CD14-positive monocyte (primary cell): ENCODE data around the gene TRIAP1. TPM values are rescaled to one million over a fixed set of nuclear protein-coding genes. Genes with fewer than 3 reads are reported as not detected.

Experiments used
- DNase-seq, 3 donors: peaks; one replicate each; pipeline ENCODE4 v3.0.0-alpha.2; 2011 to 2022
- H2AFZ ChIP-seq: 2 replicates; pipeline ENCODE4 v1.6.0; 2012; ENCODE audit warnings: mild to moderate bottlenecking, low read depth, low read length, inconsistent platforms; ENCODE audit not compliant: insufficient read depth, poor library complexity, severe bottlenecking
- H3K27ac ChIP-seq, 2 donors: 1 replicate in 1 of 2; 2 replicates in 1 of 2; pipeline ENCODE4 v1.5.1; 2012 to 2013; ENCODE audit warnings: low read length in 2 of 2, control low read depth in 1 of 2, inconsistent platforms in 1 of 2, low read depth in 1 of 2, mild to moderate bottlenecking in 1 of 2
- H3K27me3 ChIP-seq, 2 donors: one replicate each; pipeline versions ENCODE4 v1.6.0 to v1.6.1; 2011 to 2013; ENCODE audit warnings: low read length in 2 of 2; ENCODE audit not compliant: control insufficient read depth in 2 of 2, insufficient read depth in 2 of 2
- H3K36me3 ChIP-seq, 2 donors: replicated peaks in 1 of 2; 1 replicate in 1 of 2; 2 replicates in 1 of 2; pipeline versions ENCODE4 v1.5.1 to v1.6.1; 2012 to 2013; ENCODE audit warnings: low read length in 2 of 2, control low read depth in 1 of 2, inconsistent platforms in 1 of 2, mild to moderate bottlenecking in 1 of 2; ENCODE audit not compliant: insufficient read depth in 2 of 2, control insufficient read depth in 1 of 2
- H3K4me1 ChIP-seq, 2 donors: 1 replicate in 1 of 2; 2 replicates in 1 of 2; pipeline versions ENCODE4 v1.5.1 to v1.6.1; 2012 to 2013; ENCODE audit warnings: low read length in 2 of 2, control low read depth in 1 of 2, inconsistent platforms in 1 of 2, mild to moderate bottlenecking in 1 of 2, moderate library complexity in 1 of 2; ENCODE audit not compliant: insufficient read depth in 2 of 2, control insufficient read depth in 1 of 2
- H3K4me2 ChIP-seq: replicated peaks from 2 replicates; pipeline ENCODE3; 2012; ENCODE audit warnings: low read length, moderate library complexity, mild to moderate bottlenecking; ENCODE audit not compliant: poor library complexity, severe bottlenecking; ENCODE audit errors: extremely low read depth
- H3K4me3 ChIP-seq, 3 experiments: fragments of 200-600 bp in 1 of 3; sonication (generic) in 1 of 3; replicated peaks in 1 of 3; 1 replicate in 2 of 3; 2 replicates in 1 of 3; pipeline ENCODE4 v1.5.1; 2011 to 2013; ENCODE audit warnings: low read length in 3 of 3, mild to moderate bottlenecking in 3 of 3, control low read depth in 2 of 3, low read depth in 2 of 3, inconsistent platforms in 1 of 3, moderate library complexity in 1 of 3
- H3K79me2 ChIP-seq: 2 replicates; pipeline ENCODE4 v1.6.0; 2012; ENCODE audit warnings: mild to moderate bottlenecking, control low read depth, inconsistent platforms, low read length, moderate library complexity; ENCODE audit not compliant: insufficient read depth
- H3K9ac ChIP-seq: 2 replicates; pipeline ENCODE4 v1.6.0; 2017; ENCODE audit warnings: low read length, mild to moderate bottlenecking; ENCODE audit not compliant: insufficient read depth, poor library complexity, severe bottlenecking
- H3K9me3 ChIP-seq, 2 donors: replicated peaks in 1 of 2; 1 replicate in 1 of 2; 2 replicates in 1 of 2; pipeline versions ENCODE4 v1.5.1 to v1.6.1; 2012 to 2013; ENCODE audit warnings: low read length in 2 of 2, control low read depth in 1 of 2; ENCODE audit not compliant: control insufficient read depth in 1 of 2, insufficient read depth in 1 of 2
- H4K20me1 ChIP-seq: 2 replicates; pipeline ENCODE4 v1.6.0; 2012; ENCODE audit warnings: mild to moderate bottlenecking, low read length, control low read depth, moderate library complexity; ENCODE audit not compliant: insufficient read depth
- H3K27ac Mint-ChIP-seq, 7 donors: one replicate each; pipeline ENCODE4 v1.8.0; 2020; ENCODE audit warnings: mild to moderate bottlenecking in 7 of 7, mixed read lengths in 7 of 7, moderate library complexity in 6 of 7, inconsistent platforms in 2 of 7
- H3K27me3 Mint-ChIP-seq, 3 donors: one replicate each; pipeline ENCODE4 v1.8.0; 2021 to 2022; ENCODE audit warnings: low read depth in 3 of 3, mild to moderate bottlenecking in 3 of 3, mixed read lengths in 3 of 3, moderate library complexity in 3 of 3, inconsistent platforms in 1 of 3
- H3K36me3 Mint-ChIP-seq, 2 donors: one replicate each; pipeline ENCODE4 v1.8.0; 2020; ENCODE audit warnings: mixed read lengths in 2 of 2, inconsistent platforms in 1 of 2, mild to moderate bottlenecking in 1 of 2
- H3K4me1 Mint-ChIP-seq: one replicate; pipeline ENCODE4 v1.8.0; 2020; ENCODE audit warnings: mild to moderate bottlenecking, mixed read lengths
- H3K4me3 Mint-ChIP-seq, 2 donors: one replicate each; pipeline ENCODE4 v1.8.0; 2020; ENCODE audit warnings: mild to moderate bottlenecking in 2 of 2, mixed read lengths in 2 of 2, moderate library complexity in 1 of 2
- H3K9me3 Mint-ChIP-seq, 7 donors: one replicate each; pipeline ENCODE4 v1.8.0; 2020 to 2022; ENCODE audit warnings: mixed read lengths in 7 of 7, mild to moderate bottlenecking in 6 of 7, moderate library complexity in 6 of 7, inconsistent platforms in 2 of 7
- WGBS: methylation state at CpG from one replicate; pipeline ENCODE4 v1.1.5; 2013; ENCODE audit warnings: missing lambda C conversion rate; ENCODE audit not compliant: insufficient coverage; 5-methylcytosine and 5-hydroxymethylcytosine counted together
- intact Hi-C, 2 donors: fragments of 100-400 bp; cut with micrococcal nuclease; formaldehyde crosslinking; loops; one replicate each; pipeline versions ENCODE4 v1.15.0 to v1.15.1; 2023
- polyA plus RNA-seq, 3 donors: library from polyadenylated mRNA; depleted of rRNA in 1 of 3; unstranded in 2 of 3; stranded (reverse) in 1 of 3; fragments of 300-500 nt in 2 of 3; fragments of >200 nt in 1 of 3; fragmentation: Illumina TruSeq in 2 of 3; gene quantifications; 1 replicate in 2 of 3; 2 replicates in 1 of 3; pipeline ENCODE4 v1.2.3, GENCODE V29; 2012 to 2021
- TF ChIP-seq, protein P1 (sequence below): fragments of 200-600 bp; IDR thresholded peaks from one replicate; pipeline ENCODE4 v1.8.0; 2022; ENCODE audit warnings: antibody characterized with exemption, mild to moderate bottlenecking

Gene TRIAP1
- polyA plus RNA-seq, 3 donors = 11.3 to 61.9 (median 57.0) TPM

DNA sequence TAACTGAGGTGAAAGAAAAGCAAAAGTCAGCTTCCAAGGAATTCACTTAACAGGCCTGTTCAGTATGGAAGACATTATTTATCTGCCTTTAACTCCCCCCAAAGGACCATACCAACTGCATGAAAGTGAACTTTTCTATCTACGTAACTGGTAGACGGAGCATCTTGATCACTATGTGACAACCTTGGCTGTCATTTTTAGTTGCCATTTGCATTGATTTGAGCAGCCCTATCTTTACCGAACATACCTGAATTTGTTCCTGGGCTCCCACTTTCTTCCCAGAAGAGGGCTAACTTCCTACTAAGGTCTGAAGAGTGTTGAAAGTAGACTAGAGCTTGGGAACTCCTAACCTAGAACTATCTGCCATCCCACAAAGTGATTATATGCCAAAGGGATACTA lies 14.0 kb upstream of the TRIAP1 start:
- H2AFZ ChIP-seq = no peak overlapping the region
- TF ChIP-seq, protein P1, sequence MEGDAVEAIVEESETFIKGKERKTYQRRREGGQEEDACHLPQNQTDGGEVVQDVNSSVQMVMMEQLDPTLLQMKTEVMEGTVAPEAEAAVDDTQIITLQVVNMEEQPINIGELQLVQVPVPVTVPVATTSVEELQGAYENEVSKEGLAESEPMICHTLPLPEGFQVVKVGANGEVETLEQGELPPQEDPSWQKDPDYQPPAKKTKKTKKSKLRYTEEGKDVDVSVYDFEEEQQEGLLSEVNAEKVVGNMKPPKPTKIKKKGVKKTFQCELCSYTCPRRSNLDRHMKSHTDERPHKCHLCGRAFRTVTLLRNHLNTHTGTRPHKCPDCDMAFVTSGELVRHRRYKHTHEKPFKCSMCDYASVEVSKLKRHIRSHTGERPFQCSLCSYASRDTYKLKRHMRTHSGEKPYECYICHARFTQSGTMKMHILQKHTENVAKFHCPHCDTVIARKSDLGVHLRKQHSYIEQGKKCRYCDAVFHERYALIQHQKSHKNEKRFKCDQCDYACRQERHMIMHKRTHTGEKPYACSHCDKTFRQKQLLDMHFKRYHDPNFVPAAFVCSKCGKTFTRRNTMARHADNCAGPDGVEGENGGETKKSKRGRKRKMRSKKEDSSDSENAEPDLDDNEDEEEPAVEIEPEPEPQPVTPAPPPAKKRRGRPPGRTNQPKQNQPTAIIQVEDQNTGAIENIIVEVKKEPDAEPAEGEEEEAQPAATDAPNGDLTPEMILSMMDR = no peak
- no peak overlapping the region for H3K4me2 ChIP-seq
- no peaks in the 10 kb centered on the region for H3K27me3 ChIP-seq
- DNase-seq = no peak
- H3K4me1 ChIP-seq = no peaks in the 10 kb centered on the region
- intact Hi-C loops = no loop called here
- H3K36me3 Mint-ChIP-seq = peaks cover 80 to 98% of the 10 kb centered on the region in 2 donors
- peaks cover 80% of the 10 kb centered on the region for H4K20me1 ChIP-seq
- H3K4me3 Mint-ChIP-seq = no peak overlapping the region
- H3K36me3 ChIP-seq = peaks cover 82 to 100% of the 10 kb centered on the region in 2 donors
- H3K9me3 Mint-ChIP-seq = peaks cover 0 to 1% (median 0%) of the 10 kb centered on the region in 7 donors
- no peak overlapping the region for H3K9ac ChIP-seq
- H3K27ac Mint-ChIP-seq = peak overlapping the region in 2 of 7 donors; percentile 12 to 35
- H3K4me3 ChIP-seq = no peak overlapping the region
- peaks cover 41% of the 10 kb centered on the region for H3K79me2 ChIP-seq
- 92% methylated on average over 2 of the region's 3 CpGs for WGBS
- no peaks in the 10 kb centered on the region for H3K4me1 Mint-ChIP-seq
- no peaks in the 10 kb centered on the region for H3K9me3 ChIP-seq
- H3K27ac ChIP-seq = peak overlapping the region in 1 of 2 donors; percentile 32
- H3K27me3 Mint-ChIP-seq = no peaks in the 10 kb centered on the region

DNA sequence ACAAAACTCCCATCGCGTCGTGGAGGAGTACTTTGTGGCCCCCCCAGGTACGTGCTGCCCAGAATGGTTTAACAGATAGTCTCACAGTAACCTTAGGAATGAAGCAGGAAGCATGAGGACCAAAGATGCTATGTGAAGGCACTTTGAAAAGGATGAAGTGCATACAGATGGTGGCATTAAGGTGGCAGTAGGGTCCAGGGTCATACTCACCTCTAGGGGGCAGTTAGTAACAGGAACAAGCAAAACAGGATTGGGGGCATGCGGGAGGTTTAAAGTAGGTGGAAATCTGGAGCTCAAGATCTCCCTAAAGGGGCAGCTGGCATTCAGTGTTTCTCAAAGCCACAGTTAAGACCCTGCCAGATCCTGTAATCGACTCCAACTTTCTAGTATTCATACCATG lies 10.9 kb upstream of the TRIAP1 start:
- Histone ChIP-seq H3K4me1 (no peaks in the 10 kb centered on the region), H3K9me3 (no peaks in the 10 kb centered on the region), H2AFZ (no peak overlapping the region), H3K27ac (no peak overlapping the region), H3K36me3 (peaks cover 63 to 94% of the 10 kb centered on the region in 2 donors), H3K9ac (no peak overlapping the region), H3K27me3 (no peaks in the 10 kb centered on the region), H3K79me2 (peaks cover 26% of the 10 kb centered on the region), H3K4me2 (no peak overlapping the region), H4K20me1 (peaks cover 76% of the 10 kb centered on the region), H3K4me3 (no peak overlapping the region)
- intact Hi-C loops = no loop called here
- 100% methylated on average over 1 of the region's 6 CpGs for whole genome bisulfite sequencing
- TF ChIP-seq, protein P1 = no peak
- peaks cover 0 to 1% (median 0%) of the 10 kb centered on the region in 7 donors for H3K9me3 Mint-ChIP-seq
- H3K4me3 Mint-ChIP-seq = no peak overlapping the region
- no peaks in the 10 kb centered on the region for H3K4me1 Mint-ChIP-seq
- peak overlapping the region in 3 of 7 donors; percentile 35 to 64 (median 36) for H3K27ac Mint-ChIP-seq
- peaks cover 0 to 1% (median 0%) of the 10 kb centered on the region in 3 donors for H3K27me3 Mint-ChIP-seq
- DNase-seq = no peak
- H3K36me3 Mint-ChIP-seq = peaks cover 51 to 82% of the 10 kb centered on the region in 2 donors
